ENCODE measurements around the gene PRM1.

DNA sequence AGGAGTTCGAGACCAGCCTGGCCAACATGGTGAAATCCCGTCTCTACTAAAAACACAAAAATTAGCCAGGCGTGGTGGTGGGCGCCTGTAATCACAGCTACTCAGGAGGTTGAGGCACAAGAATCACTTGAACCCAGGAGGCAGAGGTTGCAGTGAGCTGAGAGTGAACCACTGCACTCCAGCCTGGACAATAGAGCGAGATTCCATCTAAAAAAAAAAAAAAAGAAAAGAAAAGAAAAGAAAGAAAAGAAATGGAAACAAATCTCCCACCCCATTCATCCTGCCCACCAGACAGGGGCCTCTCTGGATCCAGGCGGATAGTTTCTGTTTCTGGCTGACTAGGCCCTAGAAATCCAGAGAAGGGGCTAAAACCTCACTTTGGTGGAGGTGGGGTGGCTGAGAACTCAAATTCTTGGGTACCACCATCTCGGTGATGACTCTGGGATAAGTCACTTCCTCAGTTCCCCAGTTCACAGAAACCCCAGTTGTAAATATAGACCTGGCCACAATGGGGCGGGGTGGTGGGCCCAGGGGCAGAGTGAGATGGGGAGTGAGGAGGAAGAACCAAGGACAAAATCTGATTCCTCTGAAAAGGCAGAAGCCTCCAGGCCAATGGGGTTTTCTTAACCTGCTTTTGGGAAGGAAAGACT is 47.3 kb downstream of the PRM1 start:
- TF ChIP-seq TARDBP (IDR thresholded peaks at IDR 0.05): no peak
- TF ChIP-seq BHLHE40 (IDR thresholded peaks at IDR 0.05; ENCODE audit: borderline replicate concordance): no peak
- TF ChIP-seq SUZ12 (IDR thresholded peaks at IDR 0.05): no peak
- no peak for TF ChIP-seq LEF1 (IDR thresholded peaks at IDR 0.05; ENCODE audit: borderline replicate concordance)
- TF ChIP-seq SP1 (IDR thresholded peaks at IDR 0.05): no peak
- TF ChIP-seq ARNT (IDR thresholded peaks at IDR 0.05): no peak
- no peak for TF ChIP-seq FOXK2 (IDR thresholded peaks at IDR 0.05)
- no peak for TF ChIP-seq ELF4 (IDR thresholded peaks at IDR 0.05)
- TF ChIP-seq FOXM1 (IDR thresholded peaks at IDR 0.05; ENCODE audit: borderline replicate concordance): no peak
- TF ChIP-seq, protein P1, sequence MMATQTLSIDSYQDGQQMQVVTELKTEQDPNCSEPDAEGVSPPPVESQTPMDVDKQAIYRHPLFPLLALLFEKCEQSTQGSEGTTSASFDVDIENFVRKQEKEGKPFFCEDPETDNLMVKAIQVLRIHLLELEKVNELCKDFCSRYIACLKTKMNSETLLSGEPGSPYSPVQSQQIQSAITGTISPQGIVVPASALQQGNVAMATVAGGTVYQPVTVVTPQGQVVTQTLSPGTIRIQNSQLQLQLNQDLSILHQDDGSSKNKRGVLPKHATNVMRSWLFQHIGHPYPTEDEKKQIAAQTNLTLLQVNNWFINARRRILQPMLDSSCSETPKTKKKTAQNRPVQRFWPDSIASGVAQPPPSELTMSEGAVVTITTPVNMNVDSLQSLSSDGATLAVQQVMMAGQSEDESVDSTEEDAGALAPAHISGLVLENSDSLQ (IDR thresholded peaks at IDR 0.05): no peak
- TF ChIP-seq NFRKB (IDR thresholded peaks at IDR 0.05): no peak
